Psoas muscle (tissue), 8 donors: Measurements from ENCODE around the gene HECW1. TPM values are rescaled to one million over a fixed set of nuclear protein-coding genes. Genes with fewer than 3 reads are reported as not detected.

Experiments
- ATAC-seq, 4 donors: fragments of 200-7000 bp; cut with Tn5 transposase; one replicate each; pipeline ENCODE4 v1.9.1; 2020; ENCODE audit warnings: moderate library complexity in 3 of 4, mild to moderate bottlenecking in 2 of 4
- DNase-seq, 2 donors: peaks; one replicate each; pipeline ENCODE4 v3.0.0-alpha.2; 2020
- H3K27ac ChIP-seq: fragments of 200-600 bp; one replicate; pipeline ENCODE4 v1.8.0; 2022
- H3K27me3 ChIP-seq, 3 donors: fragments of 200-600 bp in 1 of 3; one replicate each; pipeline versions ENCODE4 v1.6.1 to v1.8.0; 2013 to 2022; ENCODE audit warnings: low read length in 2 of 3, mild to moderate bottlenecking in 2 of 3, moderate library complexity in 1 of 3; ENCODE audit not compliant: insufficient read depth in 3 of 3
- H3K36me3 ChIP-seq, 2 donors: fragments of 200-600 bp in 1 of 2; one replicate each; pipeline versions ENCODE4 v1.6.1 to v1.8.0; 2013 to 2022; ENCODE audit warnings: low read depth in 1 of 2, mild to moderate bottlenecking in 1 of 2, moderate library complexity in 1 of 2; ENCODE audit not compliant: insufficient read depth in 1 of 2
- H3K4me1 ChIP-seq: fragments of 200-600 bp; one replicate; pipeline ENCODE4 v1.8.0; 2022
- H3K4me3 ChIP-seq: fragments of 200-600 bp; one replicate; pipeline ENCODE4 v1.8.0; 2022; ENCODE audit warnings: mild to moderate bottlenecking
- H3K9me3 ChIP-seq: fragments of 200-600 bp; one replicate; pipeline ENCODE4 v1.8.0; 2022
- WGBS, 3 donors: extraction: QIAGEN DNeasy Blood & Tissue Kit; methylation state at CpG; one replicate each; pipeline versions ENCODE4 v1.1.6 to v1.1.7; 2013; 5-methylcytosine and 5-hydroxymethylcytosine counted together
- intact Hi-C, 2 donors: fragments of 100-400 bp; cut with DNase I; formaldehyde crosslinking; loops; one replicate each; pipeline versions ENCODE4 v1.11.0 to v1.14.2; 2022
- polyA plus RNA-seq, 3 donors: library from polyadenylated mRNA; stranded (reverse); fragments of 200-250 nt; gene quantifications; one replicate each; pipeline ENCODE4 v1.2.3, GENCODE V29; 2013
- total RNA-seq, 4 donors: library from RNA; stranded (reverse); fragmentation: NEBNext Ultra II Directional in 2 of 4; extraction: Animal tissue kit (Norgen Biotek cat#: 25700) in 2 of 4; gene quantifications; one replicate each; pipeline versions ENCODE4 v1.2.1 to v1.2.4, GENCODE V29; 2021 to 2023
- TF ChIP-seq, protein P1 (sequence below): fragments of 200-600 bp; IDR thresholded peaks from one replicate; pipeline ENCODE4 v1.8.0; 2022; ENCODE audit warnings: antibody characterized with exemption
- donor health status: healthy with polysubstance abuse.
- donor health status: DM: no; HTN: no; CAD: no; lungs with moderate emphysema.
- donor health status: Bipolar disorder and iron deficiency.
- donor health status: healthy.
- donor health status: DM: yes; HTN: yes; CAD: no.
- donor health status: DM: no; HTN: no; CAD: no.
- donor health status: DM: no; HTN: no; CAD: no.
- donor health status: DM: yes; HTN: yes; CAD: no.

HECW1 gene
- total and polyA plus RNA-seq, 7 donors: 0.07 to 2.8 (median 1.0) TPM

GRCh38 chr7:43536773-43537172 lies 424.3 kb downstream of the HECW1 start:
- DNase-seq: no peak
- ATAC-seq: no peak
- Histone ChIP-seq H3K4me3 (no peak overlapping the region), H3K27me3 (no peaks in the 10 kb centered on the region), H3K27ac (no peak overlapping the region), H3K4me1 (no peaks in the 10 kb centered on the region), H3K36me3 (no peaks in the 10 kb centered on the region), H3K9me3 (no peaks in the 10 kb centered on the region)
- TF ChIP-seq, protein P1, sequence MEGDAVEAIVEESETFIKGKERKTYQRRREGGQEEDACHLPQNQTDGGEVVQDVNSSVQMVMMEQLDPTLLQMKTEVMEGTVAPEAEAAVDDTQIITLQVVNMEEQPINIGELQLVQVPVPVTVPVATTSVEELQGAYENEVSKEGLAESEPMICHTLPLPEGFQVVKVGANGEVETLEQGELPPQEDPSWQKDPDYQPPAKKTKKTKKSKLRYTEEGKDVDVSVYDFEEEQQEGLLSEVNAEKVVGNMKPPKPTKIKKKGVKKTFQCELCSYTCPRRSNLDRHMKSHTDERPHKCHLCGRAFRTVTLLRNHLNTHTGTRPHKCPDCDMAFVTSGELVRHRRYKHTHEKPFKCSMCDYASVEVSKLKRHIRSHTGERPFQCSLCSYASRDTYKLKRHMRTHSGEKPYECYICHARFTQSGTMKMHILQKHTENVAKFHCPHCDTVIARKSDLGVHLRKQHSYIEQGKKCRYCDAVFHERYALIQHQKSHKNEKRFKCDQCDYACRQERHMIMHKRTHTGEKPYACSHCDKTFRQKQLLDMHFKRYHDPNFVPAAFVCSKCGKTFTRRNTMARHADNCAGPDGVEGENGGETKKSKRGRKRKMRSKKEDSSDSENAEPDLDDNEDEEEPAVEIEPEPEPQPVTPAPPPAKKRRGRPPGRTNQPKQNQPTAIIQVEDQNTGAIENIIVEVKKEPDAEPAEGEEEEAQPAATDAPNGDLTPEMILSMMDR: no peak
- intact Hi-C loops: no loop called here
- 76 to 80% (median 78%) methylated on average over 15 of the region's 15 CpGs for WGBS, 3 donors

DNA sequence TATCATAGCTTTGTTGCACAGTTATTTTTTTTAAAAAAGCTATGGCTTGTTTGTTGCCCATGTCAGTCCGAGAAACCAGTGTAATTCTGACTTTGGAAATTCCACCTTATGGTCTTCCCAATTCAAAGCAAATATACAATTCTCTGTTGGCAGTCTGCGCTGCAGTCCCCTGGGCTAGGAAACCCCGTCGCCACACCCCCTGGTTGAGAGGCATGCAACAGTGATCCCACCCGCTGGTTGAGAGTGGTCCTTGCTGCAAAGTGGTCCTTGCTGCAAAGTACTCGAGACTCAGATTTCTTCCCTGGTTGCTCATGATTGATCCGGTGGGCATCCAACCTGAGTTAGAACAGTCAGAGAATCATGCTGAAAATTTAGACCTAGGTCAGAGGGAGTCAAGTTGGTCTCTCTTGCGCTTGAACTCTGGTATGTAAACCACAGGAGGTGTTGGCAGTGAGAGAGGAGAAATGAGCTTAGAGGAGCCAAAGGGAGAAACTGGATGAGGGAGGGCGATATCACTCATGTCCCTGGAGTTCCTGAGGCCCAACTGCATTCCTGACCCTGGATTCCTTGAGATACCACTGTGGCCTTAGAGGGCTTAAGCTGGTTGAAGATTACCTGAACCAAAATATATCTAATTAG lies 425.4 kb downstream of the HECW1 start:
- 78 to 80% (median 80%) methylated on average over 9 of the region's 9 CpGs for WGBS, 3 donors
- intact Hi-C loops: no loop called here
- no peaks in the 10 kb centered on the region for H3K4me1 ChIP-seq
- H3K4me3 ChIP-seq: no peak overlapping the region
- H3K36me3 ChIP-seq: no peaks in the 10 kb centered on the region
- peak overlapping the region; percentile 43 for H3K27ac ChIP-seq
- DNase-seq (no peak), ATAC-seq (peak in 3 of 4 donors; percentile 55 to 79 (median 60))
- no peaks in the 10 kb centered on the region for H3K27me3 ChIP-seq
- H3K9me3 ChIP-seq: no peaks in the 10 kb centered on the region
- TF ChIP-seq, protein P1: no peak

DNA sequence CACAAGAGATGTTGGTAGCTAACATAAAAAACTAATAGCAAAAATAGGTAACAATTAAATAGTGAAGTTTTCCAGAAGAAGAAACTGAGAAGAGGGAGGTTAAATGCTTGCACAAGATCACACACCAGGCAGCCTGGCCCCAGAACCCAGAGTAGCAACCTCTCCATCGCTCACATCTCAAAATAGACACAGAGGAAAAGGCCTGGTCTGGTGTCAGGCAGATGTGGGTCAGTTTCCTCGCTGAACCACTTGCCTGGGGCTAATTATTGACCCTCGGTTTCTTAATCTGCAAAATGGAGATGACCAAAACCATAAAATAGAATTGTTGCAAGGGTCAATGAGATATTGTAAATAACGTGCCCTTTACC lies 425.9 kb downstream of the HECW1 start:
- TF ChIP-seq, protein P1: no peak
- Histone ChIP-seq H3K27ac (peak overlapping the region; percentile 43), H3K27me3 (no peaks in the 10 kb centered on the region), H3K4me1 (no peaks in the 10 kb centered on the region), H3K36me3 (no peaks in the 10 kb centered on the region), H3K9me3 (no peaks in the 10 kb centered on the region), H3K4me3 (no peak overlapping the region)
- no peak for DNase-seq
- ATAC-seq: peak; percentile 63 to 77 (median 70)
- WGBS, 3 donors: 51 to 75% (median 51%) methylated on average over 4 of the region's 4 CpGs
- intact Hi-C loops: no loop called here

DNA sequence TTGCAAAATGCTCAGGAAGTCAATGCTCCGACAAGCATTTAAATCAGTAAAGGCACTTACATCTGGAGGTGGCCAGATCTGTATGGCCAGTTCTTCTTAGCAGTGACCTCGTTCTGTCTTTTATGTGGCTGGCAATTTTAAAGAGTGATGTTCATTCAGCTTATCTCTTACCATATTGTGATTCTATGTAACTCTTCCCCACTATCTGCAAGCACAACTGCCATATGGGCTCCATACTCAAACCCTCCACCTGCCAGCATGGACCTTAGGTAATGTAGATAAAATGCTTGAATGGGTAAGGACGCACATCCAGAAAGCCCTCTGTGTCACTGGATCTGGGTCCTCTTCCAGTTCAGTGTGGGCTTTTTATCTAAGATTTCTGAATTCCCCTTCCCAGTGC lies 428.0 kb downstream of the HECW1 start:
- Histone ChIP-seq H3K27ac (no peak overlapping the region), H3K27me3 (no peaks in the 10 kb centered on the region), H3K4me1 (no peaks in the 10 kb centered on the region), H3K4me3 (no peak overlapping the region), H3K36me3 (no peaks in the 10 kb centered on the region), H3K9me3 (no peaks in the 10 kb centered on the region)
- DNase-seq: no peak
- TF ChIP-seq, protein P1: no peak
- no peak for ATAC-seq
- WGBS, 3 donors: 90 to 96% (median 93%) methylated on average over 3 of the region's 3 CpGs
- intact Hi-C loops: no loop called here

DNA sequence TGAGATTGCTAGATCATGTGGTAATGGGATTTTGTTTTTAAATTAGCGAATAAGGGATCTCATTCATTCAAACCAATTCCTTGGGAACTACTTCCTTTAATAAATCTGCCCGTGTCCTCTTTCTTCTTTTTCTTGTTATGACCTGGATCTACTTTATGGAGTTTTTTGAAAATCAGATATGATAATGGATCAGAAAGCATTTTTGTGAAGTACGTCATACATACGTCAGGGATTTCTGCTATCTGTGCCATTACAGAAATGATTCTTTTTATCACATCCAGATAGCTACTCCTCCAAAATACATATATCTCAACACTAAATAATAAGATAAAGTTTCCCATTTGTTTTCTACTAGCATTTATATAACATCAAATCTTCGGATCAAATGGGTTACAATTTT lies 430.3 kb downstream of the HECW1 start:
- Histone ChIP-seq H3K27me3 (no peaks in the 10 kb centered on the region), H3K36me3 (no peaks in the 10 kb centered on the region), H3K9me3 (no peaks in the 10 kb centered on the region), H3K4me3 (no peak overlapping the region), H3K4me1 (no peaks in the 10 kb centered on the region), H3K27ac (no peak overlapping the region)
- intact Hi-C loops: no loop called here
- TF ChIP-seq, protein P1: no peak
- ATAC-seq (no peak), DNase-seq (no peak)
- WGBS, 3 donors: 93 to 97% (median 95%) methylated on average over 5 of the region's 5 CpGs
